Measurements from ENCODE around the gene MAGI2.

MAGI2 gene

DNA sequence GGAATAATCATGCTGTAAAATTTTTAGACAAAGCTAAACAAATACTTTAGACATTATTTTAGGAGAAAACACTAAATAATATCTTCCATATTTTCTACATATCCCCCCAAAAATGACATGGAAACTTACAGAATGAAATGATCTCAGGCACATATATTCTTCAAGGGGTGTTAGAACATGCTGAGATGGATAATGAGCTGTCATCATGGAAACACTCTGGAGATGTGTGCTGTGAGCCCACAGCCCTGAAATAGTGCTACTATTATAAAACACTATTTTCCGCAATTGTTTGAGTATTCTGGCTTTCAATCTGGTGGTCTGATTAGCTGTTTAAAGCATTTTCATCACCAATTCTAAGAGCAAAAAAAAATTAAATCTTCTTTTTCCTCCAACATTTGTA lies 1269.2 kb downstream of the MAGI2 start:
- TF ChIP-seq GATA1 (IDR thresholded peaks at IDR 0.05; ENCODE audit: low read depth, low read length) (no peak), POLR2A (IDR thresholded peaks at IDR 0.05; ENCODE audit: low read length) (no peak)

GRCh38 chr7:78179827-78180477 lies 1273.5 kb downstream of the MAGI2 start:
- DNase-seq, result no peak
- TF ChIP-seq GATA1 (IDR thresholded peaks at IDR 0.05; ENCODE audit: low read depth, low read length), result no peak
- TF ChIP-seq POLR2A (IDR thresholded peaks at IDR 0.05; ENCODE audit: low read length), result no peak

More for the DNA sequence above, 1269.2 kb downstream of the MAGI2 start:
- no peak for DNase-seq

DNA sequence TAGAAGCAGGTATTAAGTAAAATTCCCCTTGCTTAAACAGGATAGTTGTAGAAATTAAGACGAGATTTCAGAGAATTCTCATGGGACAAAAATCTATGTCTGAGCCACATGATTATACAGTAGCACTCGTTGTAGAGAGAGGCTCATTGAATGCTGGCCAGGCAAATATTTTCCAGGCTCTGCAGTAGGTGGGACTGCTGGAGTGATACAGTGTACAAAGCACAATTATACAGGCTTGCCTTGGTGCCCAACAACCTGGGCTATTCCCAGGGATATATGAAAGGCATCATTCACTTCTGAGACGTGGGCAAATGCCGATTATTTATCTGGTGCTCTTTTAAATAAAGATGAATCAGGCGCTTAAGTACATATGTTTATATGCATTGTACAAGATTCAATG lies 1274.3 kb downstream of the MAGI2 start:
- TF ChIP-seq GATA1 (IDR thresholded peaks at IDR 0.05; ENCODE audit: low read depth, low read length) (no peak), POLR2A (IDR thresholded peaks at IDR 0.05; ENCODE audit: low read length) (no peak)
- no peak for DNase-seq

GRCh38 chr7:78178319-78178718 lies 1275.1 kb downstream of the MAGI2 start:
- no peak for TF ChIP-seq POLR2A (IDR thresholded peaks at IDR 0.05; ENCODE audit: low read length)
- TF ChIP-seq GATA1 (IDR thresholded peaks at IDR 0.05; ENCODE audit: low read depth, low read length), result no peak
- DNase-seq, result no peak

- no peak for DNase-seq
- TF ChIP-seq POLR2A (IDR thresholded peaks at IDR 0.05; ENCODE audit: low read length), result no peak
- no peak for TF ChIP-seq GATA1 (IDR thresholded peaks at IDR 0.05; ENCODE audit: low read depth, low read length)
These were observed 1277.3 kb downstream of the MAGI2 start for GRCh38 chr7:78176171-78176570.

DNA sequence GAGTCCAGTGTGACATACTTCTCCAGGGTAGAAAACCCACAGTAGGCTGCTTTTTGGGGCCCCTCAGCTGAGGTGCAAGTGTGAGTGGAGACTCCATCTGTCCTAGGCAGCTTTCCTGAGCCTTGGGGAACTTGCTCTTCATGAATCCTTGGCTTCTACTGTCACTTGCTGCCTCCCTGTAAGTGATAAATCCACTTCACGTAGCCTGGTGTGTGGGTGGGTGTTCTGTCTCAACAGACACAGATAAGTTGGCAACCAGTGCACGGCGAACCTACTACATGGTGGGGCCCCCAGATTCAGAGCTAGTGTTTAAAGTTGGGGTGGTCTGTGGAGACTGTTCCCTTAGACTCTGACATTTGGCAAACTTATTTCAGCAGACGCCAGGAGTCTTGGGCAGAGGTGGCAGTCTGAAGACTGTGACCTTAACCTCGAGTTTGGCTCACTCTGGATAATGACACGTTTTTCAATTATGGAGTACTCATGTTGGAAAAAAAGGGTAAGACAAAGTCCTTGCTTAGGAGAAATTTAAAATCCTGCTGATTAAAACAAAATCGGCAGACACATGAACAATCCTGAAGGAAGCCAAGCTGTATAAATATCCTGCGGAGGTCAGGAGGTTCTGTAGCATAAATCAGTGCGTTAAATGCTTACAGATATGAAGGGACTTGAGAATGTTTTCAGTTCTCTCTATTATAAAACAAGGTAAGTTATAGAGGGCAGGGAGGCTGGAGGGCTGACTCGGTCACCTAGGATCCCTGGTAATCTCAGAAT lies 1278.0 kb downstream of the MAGI2 start:
- no peak for DNase-seq
- TF ChIP-seq GATA1 (IDR thresholded peaks at IDR 0.05; ENCODE audit: low read depth, low read length) (no peak), POLR2A (IDR thresholded peaks at IDR 0.05; ENCODE audit: low read length) (no peak)

DNA sequence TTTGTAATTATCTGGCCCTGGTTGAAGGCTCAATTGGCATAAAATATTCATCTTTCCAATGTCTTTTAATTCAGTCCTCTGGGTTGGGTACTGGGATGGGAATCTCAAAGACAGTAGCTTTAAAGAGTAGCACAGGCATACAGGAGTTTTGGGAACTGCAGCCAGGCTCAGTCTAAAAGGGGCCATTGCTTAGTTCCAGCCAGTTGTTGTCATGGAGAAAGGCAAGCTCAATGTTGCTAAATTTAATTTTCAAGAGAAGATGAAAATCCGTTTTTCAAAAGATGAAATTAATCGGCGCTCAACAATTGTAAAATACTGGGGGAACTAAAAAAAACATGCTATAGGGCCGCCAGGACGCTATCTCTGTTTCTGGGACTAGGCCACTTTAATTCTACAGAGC lies 1279.8 kb downstream of the MAGI2 start:
- no peak for DNase-seq
- no peak for TF ChIP-seq POLR2A (IDR thresholded peaks at IDR 0.05; ENCODE audit: low read length)
- no peak for TF ChIP-seq GATA1 (IDR thresholded peaks at IDR 0.05; ENCODE audit: low read depth, low read length)

DNA sequence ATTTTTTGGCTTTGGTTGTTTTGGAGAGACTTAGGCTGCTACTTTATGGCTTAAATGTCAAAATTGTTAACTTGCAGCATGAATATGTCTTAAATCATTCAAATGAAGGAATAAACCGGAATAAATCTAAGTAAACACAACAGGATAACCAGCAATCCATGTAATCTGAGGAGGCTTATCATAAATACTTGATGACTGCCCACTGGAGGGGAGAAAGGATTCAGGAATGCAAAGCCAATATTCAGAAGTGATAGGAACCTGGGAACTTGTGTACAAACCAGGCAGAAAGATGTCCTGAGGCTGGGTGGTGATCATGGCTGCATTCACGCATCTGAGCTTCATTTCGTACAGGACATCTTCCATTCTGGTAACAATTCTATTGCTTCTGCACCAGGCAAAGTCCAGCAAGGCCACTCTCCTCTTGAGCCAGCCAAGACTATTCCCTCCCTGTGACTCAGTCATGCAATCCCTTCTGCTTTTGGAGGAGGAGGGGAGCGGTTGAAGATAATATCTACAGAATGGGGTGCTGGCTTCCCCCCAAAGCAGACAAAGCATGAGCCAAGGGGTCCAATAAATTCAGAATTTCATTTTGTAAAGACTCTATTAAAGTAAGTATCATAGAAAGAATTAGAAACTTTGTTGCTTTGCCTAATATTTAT lies 1280.4 kb downstream of the MAGI2 start:
- TF ChIP-seq POLR2A (IDR thresholded peaks at IDR 0.05; ENCODE audit: low read length) (no peak), GATA1 (IDR thresholded peaks at IDR 0.05; ENCODE audit: low read depth, low read length) (no peak)
- DNase-seq, result no peak

GRCh38 chr7:78172267-78172757 lies 1281.2 kb downstream of the MAGI2 start:
- TF ChIP-seq GATA1 (IDR thresholded peaks at IDR 0.05; ENCODE audit: low read depth, low read length) (no peak), POLR2A (IDR thresholded peaks at IDR 0.05; ENCODE audit: low read length) (no peak)
- DNase-seq, result no peak

- DNase-seq, result no peak
- no peak for TF ChIP-seq GATA1 (IDR thresholded peaks at IDR 0.05; ENCODE audit: low read depth, low read length)
- TF ChIP-seq POLR2A (IDR thresholded peaks at IDR 0.05; ENCODE audit: low read length), result no peak
These were observed 1282.1 kb downstream of the MAGI2 start for GRCh38 chr7:78171398-78171797.

DNA sequence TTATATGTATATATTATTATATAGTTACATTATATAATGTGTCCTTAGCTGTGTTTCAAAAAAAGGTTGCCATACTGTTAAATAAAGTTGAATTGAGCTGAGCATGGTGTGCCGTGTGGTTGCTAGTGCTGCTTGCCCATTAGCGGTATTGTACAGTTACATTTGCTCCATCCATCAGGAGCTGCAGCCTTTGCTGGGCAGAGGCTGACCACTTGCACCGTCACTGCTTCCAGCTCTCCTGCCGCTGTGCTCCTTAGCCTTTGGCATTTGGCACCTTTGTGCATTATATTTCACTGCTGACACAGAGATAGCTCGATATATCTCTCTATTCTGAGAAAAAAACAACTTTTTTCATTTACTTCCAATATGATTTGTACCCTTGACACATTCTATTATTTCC lies 1282.7 kb downstream of the MAGI2 start:
- TF ChIP-seq GATA1 (IDR thresholded peaks at IDR 0.05; ENCODE audit: low read depth, low read length), result no peak
- TF ChIP-seq POLR2A (IDR thresholded peaks at IDR 0.05; ENCODE audit: low read length), result no peak
- no peak for DNase-seq

DNA sequence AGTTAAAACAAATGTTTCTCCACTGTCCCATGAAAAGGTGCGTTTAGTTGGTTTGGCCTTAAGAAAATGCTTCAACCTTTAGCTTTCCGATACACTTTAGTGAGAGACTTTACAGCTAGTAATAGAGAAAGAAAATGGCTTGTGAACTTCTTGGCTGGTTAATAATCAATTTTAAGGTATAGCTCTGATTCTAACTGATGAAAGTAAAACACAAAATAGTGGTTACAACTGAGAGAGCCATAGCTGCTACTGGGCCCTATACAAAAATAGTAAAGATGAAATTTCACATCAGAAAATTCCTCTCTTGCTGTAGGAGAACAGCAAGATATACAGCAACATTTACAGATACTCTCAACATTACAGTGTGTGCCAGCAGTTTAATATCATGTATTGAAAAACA lies 1283.5 kb downstream of the MAGI2 start:
- TF ChIP-seq POLR2A (IDR thresholded peaks at IDR 0.05; ENCODE audit: low read length), result no peak
- TF ChIP-seq GATA1 (IDR thresholded peaks at IDR 0.05; ENCODE audit: low read depth, low read length), result no peak
- DNase-seq, result no peak

DNA sequence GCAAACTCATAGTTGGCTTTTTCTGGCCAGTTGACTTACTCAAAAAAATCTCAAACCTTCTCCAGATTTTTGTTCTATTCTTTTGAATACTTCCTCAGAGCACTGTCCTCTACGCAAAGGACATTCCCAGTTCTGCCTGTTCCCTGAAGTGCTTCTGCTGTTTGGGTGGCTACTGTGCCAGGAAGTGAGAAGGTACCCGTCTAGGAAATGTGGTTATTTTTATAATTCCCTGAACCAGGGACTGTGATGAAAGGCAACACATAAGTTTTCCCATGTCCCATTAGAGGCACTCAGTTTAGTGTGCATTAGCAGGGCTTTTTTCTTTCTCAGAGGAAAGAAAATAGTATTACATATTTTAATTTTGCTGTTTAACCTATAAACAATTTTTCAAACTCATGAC lies 1284.6 kb downstream of the MAGI2 start:
- TF ChIP-seq POLR2A (IDR thresholded peaks at IDR 0.05; ENCODE audit: low read length) (no peak), GATA1 (IDR thresholded peaks at IDR 0.05; ENCODE audit: low read depth, low read length) (no peak)
- DNase-seq, result no peak

- DNase-seq, result no peak
- TF ChIP-seq POLR2A (IDR thresholded peaks at IDR 0.05; ENCODE audit: low read length) (no peak), GATA1 (IDR thresholded peaks at IDR 0.05; ENCODE audit: low read depth, low read length) (no peak)
These were observed 1285.6 kb downstream of the MAGI2 start for GRCh38 chr7:78167860-78168259.
